GM12874 (cell line): ENCODE measurements around the gene LRMDA.

Experiments
- TF ChIP-seq, protein P1 (sequence below): IDR thresholded peaks from 2 replicates; pipeline ENCODE4 v1.5.1; 2011; ENCODE audit warnings: low read depth, mild to moderate bottlenecking, control low read depth, low read length, moderate library complexity; ENCODE audit not compliant: insufficient read depth

LRMDA gene

DNA sequence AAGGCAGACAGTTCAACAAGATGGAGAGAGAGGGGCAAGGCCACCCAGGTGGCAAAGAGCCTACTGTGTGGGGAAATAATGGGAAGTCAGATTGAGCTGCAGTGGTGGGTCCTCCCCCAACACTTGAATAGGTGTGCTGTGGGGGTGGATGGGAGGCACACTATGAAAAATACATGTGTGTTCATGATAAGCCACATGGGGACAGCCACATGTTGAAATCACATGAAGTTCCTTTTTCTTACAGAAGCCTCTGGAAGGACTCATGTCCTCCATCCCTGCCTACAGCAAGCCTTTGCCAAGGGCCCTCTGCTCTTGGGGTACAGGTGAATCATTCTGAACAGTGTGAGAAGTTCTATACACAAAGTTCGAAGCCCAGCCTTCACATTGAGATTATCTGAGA is 310.9 kb downstream of the LRMDA start:
- TF ChIP-seq, protein P1, sequence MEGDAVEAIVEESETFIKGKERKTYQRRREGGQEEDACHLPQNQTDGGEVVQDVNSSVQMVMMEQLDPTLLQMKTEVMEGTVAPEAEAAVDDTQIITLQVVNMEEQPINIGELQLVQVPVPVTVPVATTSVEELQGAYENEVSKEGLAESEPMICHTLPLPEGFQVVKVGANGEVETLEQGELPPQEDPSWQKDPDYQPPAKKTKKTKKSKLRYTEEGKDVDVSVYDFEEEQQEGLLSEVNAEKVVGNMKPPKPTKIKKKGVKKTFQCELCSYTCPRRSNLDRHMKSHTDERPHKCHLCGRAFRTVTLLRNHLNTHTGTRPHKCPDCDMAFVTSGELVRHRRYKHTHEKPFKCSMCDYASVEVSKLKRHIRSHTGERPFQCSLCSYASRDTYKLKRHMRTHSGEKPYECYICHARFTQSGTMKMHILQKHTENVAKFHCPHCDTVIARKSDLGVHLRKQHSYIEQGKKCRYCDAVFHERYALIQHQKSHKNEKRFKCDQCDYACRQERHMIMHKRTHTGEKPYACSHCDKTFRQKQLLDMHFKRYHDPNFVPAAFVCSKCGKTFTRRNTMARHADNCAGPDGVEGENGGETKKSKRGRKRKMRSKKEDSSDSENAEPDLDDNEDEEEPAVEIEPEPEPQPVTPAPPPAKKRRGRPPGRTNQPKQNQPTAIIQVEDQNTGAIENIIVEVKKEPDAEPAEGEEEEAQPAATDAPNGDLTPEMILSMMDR: no peak

DNA sequence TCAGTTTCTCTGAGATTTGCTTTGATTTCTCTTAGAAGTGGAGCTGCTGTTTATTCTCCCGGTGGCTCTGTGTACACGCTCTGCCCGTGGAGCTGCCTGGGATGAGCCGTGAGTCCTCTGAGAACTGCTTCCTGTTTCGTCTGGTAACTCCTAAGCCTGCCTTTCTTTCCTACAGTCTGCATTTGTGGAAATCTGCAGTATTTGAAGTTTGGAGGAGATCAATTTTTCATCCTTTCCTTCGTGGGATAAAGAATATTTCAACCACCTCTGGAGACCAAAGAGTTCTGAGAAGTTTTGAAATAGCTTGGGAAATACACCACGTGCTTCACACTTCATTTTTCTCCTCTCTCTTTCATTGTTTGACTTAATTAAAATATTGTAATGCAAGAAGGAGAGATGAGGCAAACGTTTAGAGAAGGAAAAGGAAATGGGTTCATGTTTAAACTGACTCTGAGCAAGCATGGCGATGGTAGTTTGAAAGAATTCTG is 311.9 kb downstream of the LRMDA start:
- TF ChIP-seq, protein P1: no peak

DNA sequence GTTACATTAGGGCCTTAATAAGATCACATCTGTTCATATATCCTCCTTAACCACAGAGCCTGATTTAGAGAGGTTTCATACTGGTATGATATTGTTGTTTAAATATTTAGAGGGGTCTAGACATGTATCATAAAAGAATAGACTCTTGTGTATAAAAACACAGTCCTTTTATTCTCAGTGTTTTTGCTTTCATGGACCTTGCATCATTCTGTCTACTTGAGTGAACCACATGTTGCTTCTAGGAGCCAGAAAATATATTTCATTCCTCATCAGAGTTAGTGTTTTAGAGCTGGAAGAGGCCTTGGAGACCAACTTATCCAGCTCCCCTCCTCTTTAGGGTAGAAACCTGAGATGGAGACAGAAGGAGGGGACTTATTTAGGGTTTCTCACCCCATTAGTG is 312.8 kb downstream of the LRMDA start:
- TF ChIP-seq, protein P1: no peak

DNA sequence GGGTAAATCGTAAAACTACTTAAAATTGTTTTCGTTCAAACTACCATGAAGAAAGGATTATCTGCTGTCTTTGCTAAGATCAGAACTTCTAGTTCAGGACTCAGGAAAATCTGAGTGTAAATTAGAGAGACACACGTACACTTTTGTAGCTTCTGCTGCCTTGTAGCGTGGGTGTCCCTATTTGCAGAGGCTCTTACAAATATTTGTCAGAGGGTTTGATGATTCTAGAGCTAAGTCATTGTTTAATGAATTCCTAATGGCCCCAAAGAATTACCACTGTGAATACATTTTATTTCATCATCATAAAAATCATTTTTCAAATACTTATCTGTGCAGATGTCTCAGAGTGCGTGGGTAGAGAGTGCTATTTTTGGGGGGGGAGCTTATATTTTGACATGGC is 314.9 kb downstream of the LRMDA start:
- TF ChIP-seq, protein P1: no peak

DNA sequence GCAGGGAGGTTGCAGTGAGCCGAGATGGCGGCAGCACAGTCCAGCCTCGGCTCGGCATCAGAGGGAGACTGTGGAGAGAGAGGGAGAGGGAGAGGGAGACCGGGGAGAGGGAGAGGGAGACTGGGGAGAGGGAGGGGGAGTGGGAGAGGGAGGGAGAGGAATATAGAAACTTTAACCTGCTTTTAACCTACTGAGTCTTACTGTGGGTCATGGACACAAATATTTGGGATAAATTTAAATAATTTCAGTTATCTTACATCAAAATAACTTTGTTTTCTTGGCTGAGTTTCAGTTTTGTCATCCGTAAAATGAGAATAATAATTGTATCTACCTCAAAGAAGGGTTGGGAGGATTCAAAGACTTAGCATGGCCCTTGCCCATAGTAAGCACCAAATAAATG is 319.8 kb downstream of the LRMDA start:
- TF ChIP-seq, protein P1: no peak

DNA sequence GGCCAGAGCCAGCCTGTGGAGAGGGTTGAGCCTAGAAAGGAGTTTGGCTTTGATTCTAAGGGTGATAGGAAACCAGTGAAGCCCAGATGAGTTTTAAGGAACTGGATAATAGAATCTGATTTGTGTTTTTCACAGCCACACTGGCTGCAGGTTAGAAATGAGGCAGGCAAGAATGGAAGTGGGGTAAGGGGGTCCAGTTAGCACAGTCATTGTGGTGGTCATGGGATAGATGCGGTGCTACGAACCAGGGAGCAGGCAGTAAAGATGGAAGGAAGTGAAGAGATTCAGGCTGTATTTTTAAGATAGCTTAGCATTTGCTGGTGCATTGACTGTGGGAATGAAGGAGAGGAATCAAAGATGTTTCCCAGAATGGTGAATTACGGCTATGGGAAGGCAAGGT is 322.2 kb downstream of the LRMDA start:
- TF ChIP-seq, protein P1: no peak

DNA sequence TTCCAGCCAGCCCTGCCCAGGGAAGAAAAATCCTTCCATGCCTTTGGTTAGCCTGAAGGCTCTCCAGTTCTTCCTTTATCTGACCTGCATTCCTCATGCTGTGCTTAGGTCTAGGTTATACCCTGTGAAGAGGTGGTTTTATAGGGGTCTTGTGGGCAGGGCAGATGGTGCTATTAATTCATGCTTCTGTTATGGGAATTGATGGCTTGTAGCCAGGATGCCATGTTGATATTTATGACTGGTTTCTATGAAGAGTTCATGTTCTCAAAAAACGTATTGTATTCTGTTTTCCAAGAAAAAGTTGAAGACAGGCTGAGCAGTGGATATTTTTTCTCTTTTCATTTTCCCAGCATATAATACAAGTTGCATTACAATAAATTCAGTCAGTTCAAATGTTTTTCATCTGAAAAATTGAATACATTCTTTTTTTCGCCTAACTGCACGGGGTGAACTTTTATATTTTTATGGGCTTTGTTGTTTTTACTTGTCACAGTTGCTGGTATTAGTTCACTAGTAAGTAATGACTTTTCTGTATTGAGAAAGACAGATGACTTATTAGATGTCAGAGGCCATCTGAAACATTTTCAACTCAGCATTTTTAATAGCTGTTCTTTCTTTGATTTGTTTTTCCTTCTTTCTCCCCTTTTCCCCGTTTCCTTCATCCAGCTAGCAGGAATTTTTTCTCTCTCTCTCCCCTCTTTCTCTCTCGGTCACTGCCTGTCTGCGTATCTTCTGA is 322.8 kb downstream of the LRMDA start:
- TF ChIP-seq, protein P1: no peak
